Astrocyte of the spinal cord (primary cell): ENCODE data around the gene VWC2L.

Experiments
- DNase-seq: peaks from one replicate; pipeline ENCODE4 v3.0.0; 2011; ENCODE audit warnings: low read depth, low spot score
- H3K4me3 ChIP-seq: 2 replicates; pipeline ENCODE4 v1.5.1; 2011; ENCODE audit warnings: low read depth, mild to moderate bottlenecking, low read length, moderate library complexity
- CTCF ChIP-seq: IDR thresholded peaks from 2 replicates; pipeline ENCODE4 v1.5.1; 2012; ENCODE audit warnings: low read depth, mild to moderate bottlenecking, low read length, inconsistent platforms
- in situ Hi-C: cut with HindIII; loops from 2 replicates; pipeline ENCODE4 v1.10.0; 2017; ENCODE audit warnings: low sequenced_read_pairs

Gene VWC2L

DNA sequence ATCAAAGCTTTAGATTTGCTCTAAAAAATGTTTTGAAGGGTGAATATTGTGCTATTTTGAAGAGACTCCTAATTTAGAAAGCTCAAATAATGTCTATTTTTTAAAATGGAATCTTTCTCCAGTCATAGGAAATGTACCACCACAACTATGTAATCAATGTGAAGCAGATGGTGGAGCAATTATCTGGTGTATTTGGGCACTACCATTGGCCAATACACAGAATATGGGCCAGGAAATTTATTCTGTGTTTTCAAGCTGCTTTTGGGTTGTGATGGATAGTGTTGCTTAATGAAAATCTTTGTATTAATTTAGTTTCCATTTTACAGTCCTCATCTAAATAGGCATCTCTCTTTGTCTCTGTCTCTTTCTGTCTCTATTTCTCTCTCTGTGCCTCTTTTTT lies 17.1 kb upstream of the VWC2L start:
- DNase-seq, result no peak
- in situ Hi-C loops, result no loop called here
- TF ChIP-seq CTCF, result no peak
- H3K4me3 ChIP-seq, result no peak overlapping the region

DNA sequence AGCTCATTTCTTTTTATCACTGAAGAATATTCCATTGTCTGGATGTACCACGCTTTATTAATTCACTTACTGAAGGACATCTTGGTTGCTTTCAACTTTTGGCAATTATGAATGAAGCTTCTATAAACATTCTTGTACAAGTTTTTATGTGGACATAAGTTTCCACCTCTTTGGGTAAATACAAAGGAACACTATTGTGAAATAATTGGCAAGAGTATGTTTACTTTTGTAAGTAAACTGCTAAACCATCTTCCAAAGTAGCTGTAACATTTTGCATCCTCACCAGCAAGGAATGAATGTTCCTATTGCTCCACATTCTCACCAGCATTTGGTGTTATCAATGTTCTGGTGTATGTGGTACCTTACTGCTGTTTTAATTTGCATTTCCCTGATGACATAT lies 15.8 kb upstream of the VWC2L start:
- in situ Hi-C loops, result no loop called here
- H3K4me3 ChIP-seq, result no peak overlapping the region
- TF ChIP-seq CTCF, result no peak
- DNase-seq, result no peak

DNA sequence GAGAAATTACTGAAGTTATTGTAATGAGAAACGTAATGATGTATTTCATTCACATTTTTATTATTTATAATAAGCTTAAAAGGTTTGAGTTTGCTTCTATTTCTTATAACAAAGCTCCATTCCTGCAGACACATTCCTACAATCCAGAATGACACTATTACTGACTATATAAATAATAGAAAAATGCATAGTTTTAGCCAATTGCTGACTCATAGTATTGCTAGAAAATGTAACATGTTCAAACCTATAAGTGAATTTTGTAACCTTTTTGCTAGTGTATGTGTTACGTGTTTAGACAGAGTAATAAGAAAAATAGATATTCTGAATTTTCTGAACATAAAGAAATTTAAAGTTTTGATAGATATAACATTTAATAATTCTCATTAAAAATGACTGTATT lies 9.3 kb upstream of the VWC2L start:
- no peak overlapping the region for H3K4me3 ChIP-seq
- no peak for DNase-seq
- in situ Hi-C loops, result no loop called here
- TF ChIP-seq CTCF, result no peak

DNA sequence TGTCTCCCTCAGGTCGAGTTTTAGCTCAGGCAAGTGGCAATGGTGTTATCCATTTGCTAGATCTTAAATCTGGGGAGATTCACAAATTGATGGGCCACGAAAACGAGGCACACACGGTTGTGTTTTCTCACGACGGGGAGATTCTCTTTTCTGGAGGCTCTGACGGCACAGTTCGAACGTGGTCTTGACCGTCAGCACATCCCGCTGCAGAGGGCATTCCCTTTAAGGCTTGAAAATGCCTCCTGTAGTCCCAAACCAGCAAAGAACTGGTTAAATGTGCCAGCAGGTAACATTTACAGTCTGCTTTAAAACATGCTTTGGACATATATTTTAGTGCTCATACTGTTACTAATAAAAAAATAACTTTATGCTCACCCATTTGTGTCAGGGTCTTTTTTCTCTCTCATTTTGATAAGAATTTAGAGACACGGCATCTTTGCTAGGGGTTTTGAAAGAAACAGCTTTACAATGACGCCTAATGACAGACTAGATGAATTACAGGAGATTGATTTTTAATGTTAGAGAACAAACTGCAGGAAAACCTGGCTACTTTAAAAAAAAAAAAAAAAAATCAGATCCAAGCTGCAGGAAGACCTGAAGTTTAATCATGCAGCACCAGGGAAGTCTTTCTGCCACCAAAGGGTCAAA lies 602 bp upstream of the VWC2L start:
- DNase-seq, result no peak
- H3K4me3 ChIP-seq, result no peak overlapping the region
- TF ChIP-seq CTCF, result no peak
- in situ Hi-C loops, result no loop called here

DNA sequence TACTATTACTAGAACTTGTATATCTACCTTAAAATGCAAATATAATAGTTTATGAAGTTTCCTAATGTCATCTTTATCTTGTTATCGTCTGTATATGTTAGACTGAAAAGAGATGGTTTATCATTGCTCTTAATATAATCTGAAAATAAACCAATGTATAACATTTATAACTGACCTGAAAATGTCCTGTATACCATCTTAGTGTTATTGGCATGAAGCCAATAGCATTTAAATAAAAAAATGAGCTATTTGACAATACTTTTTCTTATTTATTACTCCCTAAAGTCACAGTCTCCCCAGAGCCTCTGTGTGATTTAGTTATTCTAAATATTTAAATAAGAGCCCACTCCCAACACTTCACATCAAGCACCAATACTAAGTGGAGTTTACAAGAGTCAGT lies 1.8 kb downstream of the VWC2L start:
- DNase-seq, result no peak
- in situ Hi-C loops, result no loop called here
- no peak overlapping the region for H3K4me3 ChIP-seq
- TF ChIP-seq CTCF, result no peak

- H3K4me3 ChIP-seq, result no peak overlapping the region
- no peak for DNase-seq
- TF ChIP-seq CTCF, result no peak
- in situ Hi-C loops, result no loop called here
Measured at GRCh38 chr2:214436470-214436869, 25.6 kb downstream of the VWC2L start.
